Measurements from ENCODE around the gene OXER1.

The OXER1 gene

DNA sequence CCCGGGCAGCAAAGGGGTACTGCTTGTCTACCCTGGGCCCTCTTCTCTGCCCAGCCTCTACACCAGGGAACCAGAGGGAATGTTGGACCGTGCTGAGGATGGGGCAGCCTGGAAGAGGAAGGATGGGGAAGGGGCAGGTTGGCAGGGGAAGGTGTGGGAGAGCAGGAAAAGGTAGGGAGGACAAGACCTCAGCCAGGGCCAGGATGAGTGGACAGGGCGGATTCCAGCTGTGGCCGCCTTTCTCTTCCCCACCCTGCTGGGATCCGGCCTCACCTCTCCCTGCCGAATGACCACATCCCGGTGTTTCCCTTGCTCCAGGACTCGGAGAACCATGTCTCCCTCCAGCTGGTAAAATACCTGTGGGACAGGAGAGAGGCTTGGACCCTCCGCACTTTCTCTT lies 19.6 kb upstream of the OXER1 start:
- H3K4me3 ChIP-seq (replicated peaks in 1 of 2; ENCODE audit: low read depth in 2 of 2, low read length in 2 of 2) = no peak overlapping the region
- TF ChIP-seq, protein P1, sequence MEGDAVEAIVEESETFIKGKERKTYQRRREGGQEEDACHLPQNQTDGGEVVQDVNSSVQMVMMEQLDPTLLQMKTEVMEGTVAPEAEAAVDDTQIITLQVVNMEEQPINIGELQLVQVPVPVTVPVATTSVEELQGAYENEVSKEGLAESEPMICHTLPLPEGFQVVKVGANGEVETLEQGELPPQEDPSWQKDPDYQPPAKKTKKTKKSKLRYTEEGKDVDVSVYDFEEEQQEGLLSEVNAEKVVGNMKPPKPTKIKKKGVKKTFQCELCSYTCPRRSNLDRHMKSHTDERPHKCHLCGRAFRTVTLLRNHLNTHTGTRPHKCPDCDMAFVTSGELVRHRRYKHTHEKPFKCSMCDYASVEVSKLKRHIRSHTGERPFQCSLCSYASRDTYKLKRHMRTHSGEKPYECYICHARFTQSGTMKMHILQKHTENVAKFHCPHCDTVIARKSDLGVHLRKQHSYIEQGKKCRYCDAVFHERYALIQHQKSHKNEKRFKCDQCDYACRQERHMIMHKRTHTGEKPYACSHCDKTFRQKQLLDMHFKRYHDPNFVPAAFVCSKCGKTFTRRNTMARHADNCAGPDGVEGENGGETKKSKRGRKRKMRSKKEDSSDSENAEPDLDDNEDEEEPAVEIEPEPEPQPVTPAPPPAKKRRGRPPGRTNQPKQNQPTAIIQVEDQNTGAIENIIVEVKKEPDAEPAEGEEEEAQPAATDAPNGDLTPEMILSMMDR (IDR thresholded peaks at IDR 0.05; ENCODE audit: low read depth, low read length) = no peak
- DNase-seq (ENCODE audit: low read depth in 2 of 2) = no peak

DNA sequence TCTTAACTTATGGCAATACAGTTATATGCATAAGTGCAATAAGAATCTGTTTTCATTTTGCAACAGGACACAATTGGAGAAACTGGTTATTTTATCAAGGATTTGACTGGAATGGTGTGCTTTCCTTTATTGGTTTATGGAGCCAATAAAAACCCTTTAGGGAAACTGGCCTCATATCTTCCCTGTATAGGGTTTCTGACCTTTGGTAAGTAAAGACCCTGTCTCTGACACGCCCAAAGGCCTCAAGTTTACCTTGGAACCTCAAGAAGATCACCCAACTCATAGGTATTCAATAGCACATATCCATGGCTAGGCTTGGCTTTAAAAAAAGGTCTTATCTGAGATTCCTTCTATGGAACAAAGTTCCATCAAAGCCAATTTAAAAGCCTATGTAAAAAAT lies 17.2 kb upstream of the OXER1 start:
- TF ChIP-seq, protein P1 (IDR thresholded peaks at IDR 0.05; ENCODE audit: low read depth, low read length) = no peak
- DNase-seq (ENCODE audit: low read depth in 2 of 2) = no peak
- H3K4me3 ChIP-seq (replicated peaks in 1 of 2; ENCODE audit: low read depth in 2 of 2, low read length in 2 of 2) = no peak overlapping the region

- TF ChIP-seq, protein P1 (IDR thresholded peaks at IDR 0.05; ENCODE audit: low read depth, low read length) = no peak
- no peak overlapping the region for H3K4me3 ChIP-seq (replicated peaks in 1 of 2; ENCODE audit: low read depth in 2 of 2, low read length in 2 of 2)
- no peak for DNase-seq (ENCODE audit: low read depth in 2 of 2)
Observed at GRCh38 chr2:42777883-42778805, 14.2 kb upstream of the OXER1 start.

- TF ChIP-seq, protein P1 (IDR thresholded peaks at IDR 0.05; ENCODE audit: low read depth, low read length) = no peak
- no peak overlapping the region for H3K4me3 ChIP-seq (replicated peaks in 1 of 2; ENCODE audit: low read depth in 2 of 2, low read length in 2 of 2)
- DNase-seq (ENCODE audit: low read depth in 2 of 2) = no peak
Observed at GRCh38 chr2:42775810-42776209, 11.9 kb upstream of the OXER1 start.

GRCh38 chr2:42775186-42775585 lies 11.3 kb upstream of the OXER1 start:
- TF ChIP-seq, protein P1 (IDR thresholded peaks at IDR 0.05; ENCODE audit: low read depth, low read length) = no peak
- no peak for DNase-seq (ENCODE audit: low read depth in 2 of 2)
- H3K4me3 ChIP-seq (replicated peaks in 1 of 2; ENCODE audit: low read depth in 2 of 2, low read length in 2 of 2) = no peak overlapping the region

GRCh38 chr2:42771546-42772153 lies 7.7 kb upstream of the OXER1 start:
- TF ChIP-seq, protein P1 (IDR thresholded peaks at IDR 0.05; ENCODE audit: low read depth, low read length) = no peak
- no peak overlapping the region for H3K4me3 ChIP-seq (replicated peaks in 1 of 2; ENCODE audit: low read depth in 2 of 2, low read length in 2 of 2)
- no peak for DNase-seq (ENCODE audit: low read depth in 2 of 2)
